A549 (cell line): ENCODE data around the gene CCDC190. TPM values are rescaled to one million over a fixed set of nuclear protein-coding genes. Genes with fewer than 3 reads are reported as not detected.

Experiments used
- ATAC-seq, 2 experiments: fragments of 200-7000 bp in 1 of 2; fragments of >200 bp in 1 of 2; cut with Nextera tagmentation in 1 of 2; cut with Tn5 transposase in 1 of 2; 3 replicates each; pipeline versions ENCODE4 v1.8.0 to v1.9.1; 2018 to 2020; ENCODE audit warnings: mild to moderate bottlenecking in 1 of 2, moderate library complexity in 1 of 2
- CTCF ChIA-PET: fragments of 300-600 bp; sonication (Branson Sonifier 250); formaldehyde crosslinking; extraction: SDS; loops from one replicate; lab custom pipeline; 2021; ENCODE audit warnings: antibody characterized with exemption, inconsistent platforms; lab: Yijun Ruan, JAX
- POLR2A ChIA-PET: fragments of 350-600 bp; formaldehyde crosslinking; extraction: SDS; loops from one replicate; lab custom pipeline; 2021; ENCODE audit warnings: antibody characterized with exemption, inconsistent platforms; lab: Yijun Ruan, JAX
- DNase-seq, 2 experiments: peaks; one replicate each; pipeline versions ENCODE4 v3.0.0 to v3.0.0-alpha.2; 2011 to 2016; ENCODE audit warnings: low read depth in 1 of 2, low spot score in 1 of 2
- FAIRE-seq: peaks from 2 replicates; lab custom pipeline; 2011; peaks lifted over from hg19 to GRCh38; lab: Jason Lieb, UNC
- H3K27ac ChIP-seq, 2 experiments: fragments of >200 bp; sonication (Bioruptor Twin); formaldehyde crosslinking; 3 replicates each; pipeline ENCODE4 v1.5.1; 2016 to 2017
- H3K4me1 ChIP-seq: fragments of >200 bp; sonication (Bioruptor Twin); formaldehyde crosslinking; 3 replicates; pipeline ENCODE4 v1.6.1; 2016
- H3K4me2 ChIP-seq: fragments of >200 bp; sonication (Bioruptor Twin); formaldehyde crosslinking; 3 replicates; pipeline ENCODE4 v1.6.1; 2016
- H3K4me3 ChIP-seq: fragments of >200 bp; sonication (Bioruptor Twin); formaldehyde crosslinking; 3 replicates; pipeline ENCODE4 v1.5.1; 2016
- H3K9me3 ChIP-seq: fragments of >200 bp; sonication (Bioruptor Twin); formaldehyde crosslinking; 3 replicates; pipeline ENCODE4 v1.6.1; 2016
- CBX2 ChIP-seq: fragments of 200-600 bp; sonication (generic); IDR thresholded peaks from 2 replicates; pipeline ENCODE4 v1.6.1; 2016; ENCODE audit warnings: low read depth, mild to moderate bottlenecking, borderline replicate concordance
- CBX8 ChIP-seq: fragments of 200-600 bp; sonication (generic); IDR thresholded peaks from 2 replicates; pipeline ENCODE4 v1.6.1; 2016
- CHD4 ChIP-seq: fragments of 200-600 bp; sonication (generic); IDR thresholded peaks from 2 replicates; pipeline ENCODE4 v1.6.1; 2016; ENCODE audit warnings: antibody characterized with exemption, mild to moderate bottlenecking, borderline replicate concordance
- EHF ChIP-seq: fragments of 250-450 bp; sonication (Bioruptor Pico); IDR thresholded peaks from 2 replicates; pipeline ENCODE4 v1.5.0; 2020; ENCODE audit warnings: mild to moderate bottlenecking
- EP300 ChIP-seq, 2 experiments: fragments of >200 bp; sonication (Bioruptor Twin); formaldehyde crosslinking; IDR thresholded peaks; 2 replicates in 1 of 2; 3 replicates in 1 of 2; pipeline ENCODE4 v1.6.1; 2016 to 2017
- ESRRA ChIP-seq: fragments of 150-350 bp; IDR thresholded peaks from 2 replicates; pipeline ENCODE4 v1.6.1; 2014; ENCODE audit warnings: mild to moderate bottlenecking, low read length, borderline replicate concordance
- FOSB ChIP-seq: fragments of 250-450 bp; sonication (Bioruptor Pico); IDR thresholded peaks from 2 replicates; pipeline ENCODE4 v1.5.0; 2020; ENCODE audit warnings: mild to moderate bottlenecking, moderate library complexity
- HOXA7 ChIP-seq: fragments of 250-450 bp; sonication (Bioruptor Pico); IDR thresholded peaks from 2 replicates; pipeline ENCODE4 v1.5.0; 2020; ENCODE audit warnings: mild to moderate bottlenecking, moderate library complexity
- JUN ChIP-seq, 2 experiments: fragments of >200 bp; sonication (Bioruptor Twin); formaldehyde crosslinking; IDR thresholded peaks; 2 replicates in 1 of 2; 3 replicates in 1 of 2; pipeline ENCODE4 v1.6.1; 2016 to 2017
- JUNB ChIP-seq: fragments of >200 bp; sonication (Bioruptor Twin); formaldehyde crosslinking; IDR thresholded peaks from 2 replicates; pipeline ENCODE4 v1.6.1; 2016
- NR3C1 ChIP-seq: fragments of >200 bp; sonication (Bioruptor Twin); formaldehyde crosslinking; IDR thresholded peaks from 3 replicates; pipeline ENCODE4 v1.6.1; 2017
- RAD21 ChIP-seq, 2 experiments: fragments of >200 bp in 1 of 2; sonication (Bioruptor Twin) in 1 of 2; formaldehyde crosslinking in 1 of 2; IDR thresholded peaks in 1 of 2; conservative IDR thresholded peaks in 1 of 2; 2 replicates in 1 of 2; 3 replicates in 1 of 2; pipeline ENCODE4 v1.6.1; 2012 to 2018; ENCODE audit warnings: inconsistent platforms in 1 of 2
- RARB ChIP-seq: fragments of 250-450 bp; sonication (Bioruptor Pico); IDR thresholded peaks from 2 replicates; pipeline ENCODE4 v1.8.0; 2021; ENCODE audit warnings: mild to moderate bottlenecking, moderate library complexity
- RFX5 ChIP-seq: fragments of 450-650 bp; IDR thresholded peaks from 2 replicates; pipeline ENCODE4 v1.7.1; 2014; ENCODE audit warnings: antibody characterized with exemption, mild to moderate bottlenecking, moderate library complexity
- RNF2 ChIP-seq: fragments of 200-600 bp; sonication (generic); IDR thresholded peaks from 2 replicates; pipeline ENCODE4 v1.6.1; 2016; ENCODE audit warnings: low read depth, mild to moderate bottlenecking, antibody characterized with exemption, moderate library complexity, borderline replicate concordance
- SMC3 ChIP-seq: fragments of >200 bp; sonication (Bioruptor Twin); formaldehyde crosslinking; IDR thresholded peaks from 3 replicates; pipeline ENCODE4 v1.6.1; 2018; ENCODE audit warnings: inconsistent platforms
- TFCP2L1 ChIP-seq: fragments of 250-450 bp; sonication (Bioruptor Pico); IDR thresholded peaks from 2 replicates; pipeline ENCODE4 v1.5.0; 2021; ENCODE audit warnings: mild to moderate bottlenecking
- TP53 ChIP-seq: fragments of 250-450 bp; sonication (Bioruptor Pico); IDR thresholded peaks from 2 replicates; pipeline ENCODE4 v1.5.0; 2021; ENCODE audit warnings: mild to moderate bottlenecking, moderate library complexity
- ZC3H11A ChIP-seq: fragments of 450-650 bp; IDR thresholded peaks from 2 replicates; pipeline ENCODE4 v1.6.1; 2014; ENCODE audit warnings: antibody characterized with exemption, mild to moderate bottlenecking
- ZNF302 ChIP-seq: fragments of 250-450 bp; sonication (Bioruptor Pico); IDR thresholded peaks from 2 replicates; pipeline ENCODE4 v1.9.0; 2021; ENCODE audit warnings: inconsistent platforms, mild to moderate bottlenecking, moderate library complexity
- ZSCAN20 ChIP-seq: fragments of 250-450 bp; sonication (Bioruptor Pico); IDR thresholded peaks from 2 replicates; pipeline ENCODE4 v1.8.0; 2022; ENCODE audit warnings: mild to moderate bottlenecking, moderate library complexity
- WGBS: methylation state at CpG from one replicate; pipeline ENCODE4 v1.1.6; 2017; ENCODE audit errors: missing lambda C conversion rate; 5-methylcytosine and 5-hydroxymethylcytosine counted together
- polyA plus RNA-seq, 4 experiments: library from polyadenylated mRNA; depleted of rRNA in 3 of 4; stranded (reverse); fragments of >200 nt; fragmentation: RNase III in 1 of 4; extraction: RNeasy Plus Mini Kit Qiagen cat#74134 plus additional on column Dnase treatment in 1 of 4; gene quantifications; 2 replicates in 3 of 4; 3 replicates in 1 of 4; pipeline ENCODE4 v1.2.3, GENCODE V29; 2011 to 2017
- TF ChIP-seq, protein P1 (sequence below): fragments of >200 bp; sonication (Bioruptor Twin); formaldehyde crosslinking; IDR thresholded peaks from 3 replicates; pipeline ENCODE4 v1.6.1; 2016
- TF ChIP-seq, protein P2 (sequence below): IDR thresholded peaks from 2 replicates; pipeline ENCODE4 v1.6.1; 2012
- TF ChIP-seq, protein P3 (sequence below): fragments of 250-450 bp; sonication (Bioruptor Pico); IDR thresholded peaks from 2 replicates; pipeline ENCODE4 v1.5.0; 2020; ENCODE audit warnings: low read depth, mild to moderate bottlenecking, moderate library complexity
- TF ChIP-seq, protein P4 (sequence below): IDR thresholded peaks from 2 replicates; pipeline ENCODE4 v1.6.1; 2012; ENCODE audit warnings: low read depth, borderline replicate concordance

Gene CCDC190
- polyA plus RNA-seq, 2 of the 4 experiments (the other 2 are of a cell fraction), result not detected

DNA sequence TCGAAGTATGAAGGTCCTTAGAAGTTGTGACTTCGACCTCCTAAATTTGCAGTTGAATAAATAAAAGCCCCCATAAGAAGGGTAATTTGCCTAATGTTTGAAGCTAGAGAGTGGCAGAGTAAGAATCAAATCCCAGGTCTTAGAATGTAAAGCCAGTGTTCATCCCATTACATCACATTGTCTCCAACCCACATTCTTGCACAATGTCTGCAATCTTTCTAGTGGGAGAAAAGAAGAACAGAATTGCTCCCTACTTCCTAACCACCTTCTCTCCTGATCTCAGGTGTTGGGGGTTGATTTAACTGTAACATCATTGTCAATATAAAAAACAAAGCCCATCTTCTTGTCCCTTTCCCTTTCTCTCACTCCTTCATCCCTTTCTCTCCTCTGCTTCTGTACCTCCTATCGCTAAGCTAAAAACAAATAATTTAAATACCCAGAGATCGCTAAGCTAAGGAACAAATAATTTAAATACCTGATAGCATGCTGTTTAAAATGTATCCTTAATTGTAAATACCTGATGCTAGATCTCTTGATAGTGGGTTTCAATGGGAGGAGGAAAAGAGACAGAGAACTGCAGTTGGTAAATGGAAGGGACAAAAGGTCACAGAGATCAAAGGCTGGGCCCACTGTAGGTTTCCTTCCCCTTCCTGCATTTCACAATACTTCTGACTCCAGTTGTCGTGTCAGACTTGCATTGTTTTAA lies 32.1 kb upstream of the CCDC190 start:
- FAIRE-seq (no peak), ATAC-seq (no peak), DNase-seq (no peak)
- H3K4me1 ChIP-seq, result no peaks in the 10 kb centered on the region
- WGBS, result 27% methylated on average over 5 of the region's 5 CpGs
- no peak overlapping the region for H3K4me3 ChIP-seq
- no peak overlapping the region for H3K4me2 ChIP-seq
- no peak for TF ChIP-seq RAD21 (conservative IDR thresholded peaks at IDR 0.05 in 1 of 2, IDR thresholded peaks at IDR 0.05 in 1 of 2)
- TF ChIP-seq TFCP2L1, result no peak
- TF ChIP-seq CHD4, result no peak
- TF ChIP-seq ZNF302 (CRISPR knock-in tag), result no peak
- TF ChIP-seq JUN (IDR thresholded peaks at IDR 0.05), result no peak
- TF ChIP-seq, protein P1, sequence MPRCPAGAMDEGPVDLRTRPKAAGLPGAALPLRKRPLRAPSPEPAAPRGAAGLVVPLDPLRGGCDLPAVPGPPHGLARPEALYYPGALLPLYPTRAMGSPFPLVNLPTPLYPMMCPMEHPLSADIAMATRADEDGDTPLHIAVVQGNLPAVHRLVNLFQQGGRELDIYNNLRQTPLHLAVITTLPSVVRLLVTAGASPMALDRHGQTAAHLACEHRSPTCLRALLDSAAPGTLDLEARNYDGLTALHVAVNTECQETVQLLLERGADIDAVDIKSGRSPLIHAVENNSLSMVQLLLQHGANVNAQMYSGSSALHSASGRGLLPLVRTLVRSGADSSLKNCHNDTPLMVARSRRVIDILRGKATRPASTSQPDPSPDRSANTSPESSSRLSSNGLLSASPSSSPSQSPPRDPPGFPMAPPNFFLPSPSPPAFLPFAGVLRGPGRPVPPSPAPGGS, result no peak
- TF ChIP-seq, protein P2, sequence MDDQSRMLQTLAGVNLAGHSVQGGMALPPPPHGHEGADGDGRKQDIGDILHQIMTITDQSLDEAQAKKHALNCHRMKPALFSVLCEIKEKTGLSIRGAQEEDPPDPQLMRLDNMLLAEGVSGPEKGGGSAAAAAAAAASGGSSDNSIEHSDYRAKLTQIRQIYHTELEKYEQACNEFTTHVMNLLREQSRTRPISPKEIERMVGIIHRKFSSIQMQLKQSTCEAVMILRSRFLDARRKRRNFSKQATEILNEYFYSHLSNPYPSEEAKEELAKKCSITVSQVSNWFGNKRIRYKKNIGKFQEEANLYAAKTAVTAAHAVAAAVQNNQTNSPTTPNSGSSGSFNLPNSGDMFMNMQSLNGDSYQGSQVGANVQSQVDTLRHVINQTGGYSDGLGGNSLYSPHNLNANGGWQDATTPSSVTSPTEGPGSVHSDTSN, result no peak
- no peak for TF ChIP-seq FOSB
- TF ChIP-seq JUNB, result no peak
- no peak for TF ChIP-seq ZC3H11A
- TF ChIP-seq CBX8, result no peak
- TF ChIP-seq ZSCAN20, result no peak
- ChIA-PET CTCF (no interaction called here), POLR2A (no interaction called here)
- no peak overlapping the region for H3K27ac ChIP-seq
- no peaks in the 10 kb centered on the region for H3K9me3 ChIP-seq

DNA sequence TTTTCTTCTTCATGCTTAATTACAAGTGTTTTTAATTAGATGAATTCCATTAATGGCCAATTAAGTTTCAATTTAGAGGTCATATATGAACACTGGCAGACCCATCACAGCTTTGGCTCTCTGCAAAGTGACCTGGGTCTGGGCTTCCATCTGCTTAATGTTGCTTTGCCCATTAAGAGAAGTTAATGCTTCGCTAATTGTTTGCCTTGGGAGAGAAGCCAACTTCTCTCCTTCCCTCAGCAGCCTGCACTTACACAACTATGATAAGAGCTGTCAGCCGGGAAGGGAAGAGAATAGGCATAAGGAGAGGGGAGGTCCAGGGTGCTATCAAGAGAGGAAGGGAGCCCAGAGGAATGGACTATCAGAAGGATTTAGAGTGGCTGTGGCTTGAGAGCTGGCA lies 29.0 kb upstream of the CCDC190 start:
- WGBS, result 18% methylated on average over 2 of the region's 2 CpGs
- Histone ChIP-seq H3K4me3 (no peak overlapping the region), H3K4me2 (no peak overlapping the region), H3K9me3 (no peaks in the 10 kb centered on the region), H3K4me1 (no peaks in the 10 kb centered on the region), H3K27ac (no peak overlapping the region)
- FAIRE-seq (no peak), ATAC-seq (no peak), DNase-seq (no peak)
- POLR2A ChIA-PET, result no interaction called here
- no peak for TF ChIP-seq ZNF302 (CRISPR knock-in tag)
- TF ChIP-seq, protein P2, result no peak
- no peak for TF ChIP-seq NR3C1
- no peak for TF ChIP-seq ESRRA
- no peak for TF ChIP-seq SMC3
- no peak for TF ChIP-seq RARB (CRISPR knock-in tag)
- TF ChIP-seq CBX8, result no peak
- TF ChIP-seq CBX2, result no peak
- no peak for TF ChIP-seq HOXA7 (CRISPR knock-in tag)
- TF ChIP-seq EP300 (IDR thresholded peaks at IDR 0.05), result no peak
- TF ChIP-seq RNF2, result no peak
- TF ChIP-seq EHF, result no peak
- TF ChIP-seq, protein P3, sequence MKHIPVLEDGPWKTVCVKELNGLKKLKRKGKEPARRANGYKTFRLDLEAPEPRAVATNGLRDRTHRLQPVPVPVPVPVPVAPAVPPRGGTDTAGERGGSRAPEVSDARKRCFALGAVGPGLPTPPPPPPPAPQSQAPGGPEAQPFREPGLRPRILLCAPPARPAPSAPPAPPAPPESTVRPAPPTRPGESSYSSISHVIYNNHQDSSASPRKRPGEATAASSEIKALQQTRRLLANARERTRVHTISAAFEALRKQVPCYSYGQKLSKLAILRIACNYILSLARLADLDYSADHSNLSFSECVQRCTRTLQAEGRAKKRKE (CRISPR knock-in tag), result no peak
- TF ChIP-seq TP53 (CRISPR knock-in tag), result no peak
- no peak for TF ChIP-seq RFX5
- no peak for TF ChIP-seq JUN (IDR thresholded peaks at IDR 0.05)
- TF ChIP-seq, protein P4, sequence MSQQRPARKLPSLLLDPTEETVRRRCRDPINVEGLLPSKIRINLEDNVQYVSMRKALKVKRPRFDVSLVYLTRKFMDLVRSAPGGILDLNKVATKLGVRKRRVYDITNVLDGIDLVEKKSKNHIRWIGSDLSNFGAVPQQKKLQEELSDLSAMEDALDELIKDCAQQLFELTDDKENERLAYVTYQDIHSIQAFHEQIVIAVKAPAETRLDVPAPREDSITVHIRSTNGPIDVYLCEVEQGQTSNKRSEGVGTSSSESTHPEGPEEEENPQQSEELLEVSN, result no peak
- CTCF ChIA-PET, result interaction anchor here (1.5 kb wide), 1 partner anchor 11 kb away, joined by 3 read pairs; no protein-coding TSS in a partner anchor
